ENCODE measurements around the gene ITGB6.

- TF ChIP-seq CTCF (IDR thresholded peaks at IDR 0.05) = no peak
- TF ChIP-seq POLR2A (IDR thresholded peaks at IDR 0.05) = no peak
These were observed 1.0 kb downstream of the ITGB6 start for GRCh38 chr2:160199053-160199452.

Data from right lobe of liver (tissue), 4 donors.